GM21360 (cell line): ENCODE measurements around the gene BAIAP2L2.
"Not testable (repeated sequence)": the region's sequence is repeated elsewhere in the genome, so short reads cannot be mapped to it uniquely, and the experiment has no call there.

Experiments
- ATAC-seq: cut with Tn5 transposase; IDR thresholded peaks from one replicate; pipeline ENCODE4 v1.9.1; 2021; ENCODE audit warnings: mild to moderate bottlenecking, moderate library complexity; ENCODE audit not compliant: unreplicated experiment

Gene BAIAP2L2

GRCh38 chr22:38129856-38130255 is 19.4 kb upstream of the BAIAP2L2 start:
- ATAC-seq, result no peak

GRCh38 chr22:38129021-38129420 is 18.5 kb upstream of the BAIAP2L2 start:
- ATAC-seq, result no peak

GRCh38 chr22:38127869-38128268 is 17.4 kb upstream of the BAIAP2L2 start:
- no peak for ATAC-seq

- no peak for ATAC-seq
Observed at GRCh38 chr22:38126928-38127668, 16.6 kb upstream of the BAIAP2L2 start.

- ATAC-seq, result no peak
Observed at GRCh38 chr22:38125751-38126201, 15.3 kb upstream of the BAIAP2L2 start.

- no peak for ATAC-seq
Observed at GRCh38 chr22:38125038-38125610, 14.6 kb upstream of the BAIAP2L2 start.

GRCh38 chr22:38124236-38124974 is 13.9 kb upstream of the BAIAP2L2 start:
- no peak for ATAC-seq

GRCh38 chr22:38122616-38123015 is 12.1 kb upstream of the BAIAP2L2 start:
- ATAC-seq, result no peak

GRCh38 chr22:38120359-38121110 is 10.1 kb upstream of the BAIAP2L2 start:
- no peak for ATAC-seq

GRCh38 chr22:38118747-38119146 is 8.3 kb upstream of the BAIAP2L2 start:
- not testable (repeated sequence) for ATAC-seq

GRCh38 chr22:38118182-38118581 is 7.7 kb upstream of the BAIAP2L2 start:
- ATAC-seq, result no peak

GRCh38 chr22:38117556-38117955 is 7.1 kb upstream of the BAIAP2L2 start:
- not testable (repeated sequence) for ATAC-seq

- no peak for ATAC-seq
Observed at GRCh38 chr22:38115423-38116205, 5.1 kb upstream of the BAIAP2L2 start.

GRCh38 chr22:38114484-38115398 is 4.3 kb upstream of the BAIAP2L2 start:
- ATAC-seq, result no peak

GRCh38 chr22:38112381-38112780 is 1.9 kb upstream of the BAIAP2L2 start:
- ATAC-seq, result no peak

- no peak for ATAC-seq
Observed at GRCh38 chr22:38111925-38112355, 1.5 kb upstream of the BAIAP2L2 start.

GRCh38 chr22:38110863-38111852 is 674 bp upstream of the BAIAP2L2 start:
- no peak for ATAC-seq

GRCh38 chr22:38109371-38110001 is 998 bp downstream of the BAIAP2L2 start:
- no peak for ATAC-seq
